Measurements from ENCODE around the gene KRT76. TPM values are rescaled to one million over a fixed set of nuclear protein-coding genes. Genes with fewer than 3 reads are reported as not detected.

KRT76 gene
- total RNA-seq, 4 donors from 2014 or later = not detected

GRCh38 chr12:52769354-52769753 lies 7.8 kb downstream of the KRT76 start:
- Histone ChIP-seq H3K9me3 (no peaks in the 10 kb centered on the region), H3K4me3 (no peak overlapping the region), H3K36me3 (no peaks in the 10 kb centered on the region), H3K27me3 (no peaks in the 10 kb centered on the region), H3K4me1 (no peaks in the 10 kb centered on the region), H3K27ac (no peak overlapping the region)
- no peak for TF ChIP-seq CTCF (IDR thresholded peaks at IDR 0.05)
- TF ChIP-seq POLR2A (IDR thresholded peaks at IDR 0.05) = no peak
- no peak for DNase-seq

- Histone ChIP-seq H3K4me1 (no peaks in the 10 kb centered on the region), H3K36me3 (no peaks in the 10 kb centered on the region), H3K27me3 (no peaks in the 10 kb centered on the region), H3K27ac (no peak overlapping the region), H3K4me3 (no peak overlapping the region), H3K9me3 (no peaks in the 10 kb centered on the region)
- no peak for DNase-seq
- TF ChIP-seq POLR2A (IDR thresholded peaks at IDR 0.05) (no peak), CTCF (IDR thresholded peaks at IDR 0.05) (no peak)
Observed at GRCh38 chr12:52768479-52769200, 8.5 kb downstream of the KRT76 start.

GRCh38 chr12:52767427-52767826 lies 9.7 kb downstream of the KRT76 start:
- H3K27ac ChIP-seq = no peak overlapping the region
- no peak for DNase-seq
- H3K27me3 ChIP-seq = no peaks in the 10 kb centered on the region
- TF ChIP-seq CTCF (IDR thresholded peaks at IDR 0.05) (no peak), POLR2A (IDR thresholded peaks at IDR 0.05) (no peak)
- no peaks in the 10 kb centered on the region for H3K9me3 ChIP-seq
- no peaks in the 10 kb centered on the region for H3K36me3 ChIP-seq
- H3K4me1 ChIP-seq = no peaks in the 10 kb centered on the region
- H3K4me3 ChIP-seq = no peak overlapping the region

- Histone ChIP-seq H3K4me3 (no peak overlapping the region), H3K27ac (no peak overlapping the region)
- TF ChIP-seq POLR2A (IDR thresholded peaks at IDR 0.05) = no peak
- TF ChIP-seq CTCF (IDR thresholded peaks at IDR 0.05) = no peak
Observed at GRCh38 chr12:52767020-52767379, 10.1 kb downstream of the KRT76 start.

GRCh38 chr12:52766351-52767019 lies 10.7 kb downstream of the KRT76 start:
- Histone ChIP-seq H3K9me3 (peaks cover 0 to 5% (median 0%) of the 10 kb centered on the region in 4 donors), H3K36me3 (no peaks in the 10 kb centered on the region), H3K4me1 (no peaks in the 10 kb centered on the region), H3K27ac (no peak overlapping the region), H3K4me3 (no peak overlapping the region), H3K27me3 (no peaks in the 10 kb centered on the region)
- DNase-seq = no peak
- TF ChIP-seq CTCF (IDR thresholded peaks at IDR 0.05) = no peak

More at GRCh38 chr12:52767020-52767379, 10.1 kb downstream of the KRT76 start:
- Histone ChIP-seq H3K9me3 (peaks cover 0 to 1% (median 0%) of the 10 kb centered on the region in 4 donors), H3K27me3 (no peaks in the 10 kb centered on the region), H3K36me3 (no peaks in the 10 kb centered on the region), H3K4me1 (no peaks in the 10 kb centered on the region)
- DNase-seq = no peak
